ENCODE measurements around the gene PEBP1.

PEBP1 gene

GRCh38 chr12:118135788-118136558 lies at the start of gene PEBP1 (continued):
- no peak for TF ChIP-seq PRDM4 (tag by site-specific recombination; IDR thresholded peaks at IDR 0.05)
- peak; percentile 85 for TF ChIP-seq PBX3 (CRISPR knock-in tag; IDR thresholded peaks at IDR 0.05)
- TF ChIP-seq ZFP69B (tag by site-specific recombination; IDR thresholded peaks at IDR 0.05): peak; percentile 78
- TF ChIP-seq, protein P1, sequence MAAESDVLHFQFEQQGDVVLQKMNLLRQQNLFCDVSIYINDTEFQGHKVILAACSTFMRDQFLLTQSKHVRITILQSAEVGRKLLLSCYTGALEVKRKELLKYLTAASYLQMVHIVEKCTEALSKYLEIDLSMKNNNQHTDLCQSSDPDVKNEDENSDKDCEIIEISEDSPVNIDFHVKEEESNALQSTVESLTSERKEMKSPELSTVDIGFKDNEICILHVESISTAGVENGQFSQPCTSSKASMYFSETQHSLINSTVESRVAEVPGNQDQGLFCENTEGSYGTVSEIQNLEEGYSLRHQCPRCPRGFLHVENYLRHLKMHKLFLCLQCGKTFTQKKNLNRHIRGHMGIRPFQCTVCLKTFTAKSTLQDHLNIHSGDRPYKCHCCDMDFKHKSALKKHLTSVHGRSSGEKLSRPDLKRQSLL (tag by site-specific recombination; IDR thresholded peaks at IDR 0.05): peak; percentile 8; the same call in 1 of the 2 replicates
- TF ChIP-seq ZNF19 (tag by site-specific recombination; IDR thresholded peaks at IDR 0.05; ENCODE audit: low read depth): no peak
- TF ChIP-seq ZNF302 (tag by site-specific recombination; IDR thresholded peaks at IDR 0.05; ENCODE audit: low read depth): no peak
- no peak for TF ChIP-seq ZNF423 (tag by site-specific recombination; IDR thresholded peaks at IDR 0.05)
- TF ChIP-seq ZNF221 (tag by site-specific recombination; IDR thresholded peaks at IDR 0.05; ENCODE audit: borderline replicate concordance): no peak
- TF ChIP-seq KLF1 (tag by site-specific recombination; IDR thresholded peaks at IDR 0.05): peak; percentile 93
- no peak for TF ChIP-seq ZFP3 (tag by site-specific recombination; IDR thresholded peaks at IDR 0.05; ENCODE audit: low read depth)
- no peak for TF ChIP-seq ZNF830 (tag by site-specific recombination; IDR thresholded peaks at IDR 0.05; ENCODE audit: low read depth)
- TF ChIP-seq ZNF670 (tag by site-specific recombination; IDR thresholded peaks at IDR 0.05; ENCODE audit: low read depth): no peak
- TF ChIP-seq ZNF580 (tag by site-specific recombination; IDR thresholded peaks at IDR 0.05): no peak
- TF ChIP-seq PRDM1 (tag by site-specific recombination; IDR thresholded peaks at IDR 0.05): no peak; the same call in 1 of the 2 replicates
- TF ChIP-seq GLIS1 (tag by site-specific recombination; IDR thresholded peaks at IDR 0.05): peak; percentile 44
- TF ChIP-seq HOXD13 (CRISPR knock-in tag; IDR thresholded peaks at IDR 0.05; ENCODE audit: borderline replicate concordance): no peak
- no peak for TF ChIP-seq ZNF473 (tag by site-specific recombination; IDR thresholded peaks at IDR 0.05)
- TF ChIP-seq ZNF449 (tag by site-specific recombination; IDR thresholded peaks at IDR 0.05): no peak
- TF ChIP-seq ZNF777 (tag by site-specific recombination; IDR thresholded peaks at IDR 0.05; ENCODE audit: borderline replicate concordance): peak; percentile 47; the same call in 1 of the 2 replicates
- TF ChIP-seq ZBTB1 (tag by site-specific recombination; IDR thresholded peaks at IDR 0.05): no peak
- TF ChIP-seq ZNF558 (tag by site-specific recombination; IDR thresholded peaks at IDR 0.05): no peak
- no peak for TF ChIP-seq ZNF791 (tag by site-specific recombination; IDR thresholded peaks at IDR 0.05)
- TF ChIP-seq ZNF148 (tag by site-specific recombination; IDR thresholded peaks at IDR 0.05; ENCODE audit: borderline replicate concordance): no peak
- no peak for TF ChIP-seq ZNF571 (tag by site-specific recombination; IDR thresholded peaks at IDR 0.05)
- TF ChIP-seq ZNF341 (tag by site-specific recombination; IDR thresholded peaks at IDR 0.05; ENCODE audit: low read depth): peak; percentile 97
- no peak for TF ChIP-seq ZNF792 (tag by site-specific recombination; IDR thresholded peaks at IDR 0.05)
- TF ChIP-seq, protein P2, sequence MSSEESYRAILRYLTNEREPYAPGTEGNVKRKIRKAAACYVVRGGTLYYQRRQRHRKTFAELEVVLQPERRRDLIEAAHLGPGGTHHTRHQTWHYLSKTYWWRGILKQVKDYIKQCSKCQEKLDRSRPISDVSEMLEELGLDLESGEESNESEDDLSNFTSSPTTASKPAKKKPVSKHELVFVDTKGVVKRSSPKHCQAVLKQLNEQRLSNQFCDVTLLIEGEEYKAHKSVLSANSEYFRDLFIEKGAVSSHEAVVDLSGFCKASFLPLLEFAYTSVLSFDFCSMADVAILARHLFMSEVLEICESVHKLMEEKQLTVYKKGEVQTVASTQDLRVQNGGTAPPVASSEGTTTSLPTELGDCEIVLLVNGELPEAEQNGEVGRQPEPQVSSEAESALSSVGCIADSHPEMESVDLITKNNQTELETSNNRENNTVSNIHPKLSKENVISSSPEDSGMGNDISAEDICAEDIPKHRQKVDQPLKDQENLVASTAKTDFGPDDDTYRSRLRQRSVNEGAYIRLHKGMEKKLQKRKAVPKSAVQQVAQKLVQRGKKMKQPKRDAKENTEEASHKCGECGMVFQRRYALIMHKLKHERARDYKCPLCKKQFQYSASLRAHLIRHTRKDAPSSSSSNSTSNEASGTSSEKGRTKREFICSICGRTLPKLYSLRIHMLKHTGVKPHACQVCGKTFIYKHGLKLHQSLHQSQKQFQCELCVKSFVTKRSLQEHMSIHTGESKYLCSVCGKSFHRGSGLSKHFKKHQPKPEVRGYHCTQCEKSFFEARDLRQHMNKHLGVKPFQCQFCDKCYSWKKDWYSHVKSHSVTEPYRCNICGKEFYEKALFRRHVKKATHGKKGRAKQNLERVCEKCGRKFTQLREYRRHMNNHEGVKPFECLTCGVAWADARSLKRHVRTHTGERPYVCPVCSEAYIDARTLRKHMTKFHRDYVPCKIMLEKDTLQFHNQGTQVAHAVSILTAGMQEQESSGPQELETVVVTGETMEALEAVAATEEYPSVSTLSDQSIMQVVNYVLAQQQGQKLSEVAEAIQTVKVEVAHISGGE (tag by site-specific recombination; conservative IDR thresholded peaks at IDR 0.05; ENCODE audit: low read depth): peak; percentile 35; the same call in 1 of the 2 replicates
